ENCODE data around the gene CROCC2.

DNA sequence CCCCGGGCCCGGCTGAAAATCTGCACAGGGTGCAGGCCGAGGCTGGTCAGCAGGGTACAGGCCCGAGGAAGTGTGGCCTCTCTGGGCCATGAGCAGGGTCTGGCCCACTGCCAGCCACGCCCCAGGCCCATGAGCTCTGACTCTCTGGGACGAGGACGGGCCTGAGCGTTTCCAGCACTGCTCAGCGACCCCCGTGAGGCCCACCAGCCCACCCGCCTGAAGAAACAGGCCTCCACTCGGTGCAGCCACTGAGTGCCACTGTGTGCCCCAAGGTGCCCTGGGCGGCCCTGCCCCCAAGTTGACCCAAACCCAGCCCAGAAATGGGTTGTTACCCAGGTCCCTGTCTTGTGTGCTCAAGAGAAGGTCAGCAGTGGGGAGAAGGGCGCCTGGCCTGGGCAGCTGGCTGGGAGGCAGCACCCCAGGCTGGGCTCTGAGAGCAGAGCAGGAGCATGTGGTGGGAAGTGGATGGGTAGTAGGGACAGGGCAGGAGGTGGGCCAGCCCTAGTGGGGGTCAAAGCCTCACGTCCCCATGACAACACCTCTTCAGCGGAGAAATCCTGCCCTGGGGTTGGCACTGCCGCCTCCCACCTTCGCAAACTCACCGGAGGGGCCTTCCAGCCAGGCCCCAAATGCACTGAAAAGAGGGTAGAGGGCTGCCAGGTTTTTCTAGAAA, 90.2 kb downstream of the CROCC2 start:
- TF ChIP-seq, protein P1, sequence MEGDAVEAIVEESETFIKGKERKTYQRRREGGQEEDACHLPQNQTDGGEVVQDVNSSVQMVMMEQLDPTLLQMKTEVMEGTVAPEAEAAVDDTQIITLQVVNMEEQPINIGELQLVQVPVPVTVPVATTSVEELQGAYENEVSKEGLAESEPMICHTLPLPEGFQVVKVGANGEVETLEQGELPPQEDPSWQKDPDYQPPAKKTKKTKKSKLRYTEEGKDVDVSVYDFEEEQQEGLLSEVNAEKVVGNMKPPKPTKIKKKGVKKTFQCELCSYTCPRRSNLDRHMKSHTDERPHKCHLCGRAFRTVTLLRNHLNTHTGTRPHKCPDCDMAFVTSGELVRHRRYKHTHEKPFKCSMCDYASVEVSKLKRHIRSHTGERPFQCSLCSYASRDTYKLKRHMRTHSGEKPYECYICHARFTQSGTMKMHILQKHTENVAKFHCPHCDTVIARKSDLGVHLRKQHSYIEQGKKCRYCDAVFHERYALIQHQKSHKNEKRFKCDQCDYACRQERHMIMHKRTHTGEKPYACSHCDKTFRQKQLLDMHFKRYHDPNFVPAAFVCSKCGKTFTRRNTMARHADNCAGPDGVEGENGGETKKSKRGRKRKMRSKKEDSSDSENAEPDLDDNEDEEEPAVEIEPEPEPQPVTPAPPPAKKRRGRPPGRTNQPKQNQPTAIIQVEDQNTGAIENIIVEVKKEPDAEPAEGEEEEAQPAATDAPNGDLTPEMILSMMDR (IDR thresholded peaks at IDR 0.05; ENCODE audit: insufficient read depth, low read length): no peak
- TF ChIP-seq POLR2AphosphoS5 (IDR thresholded peaks at IDR 0.05; ENCODE audit: low read depth) (no peak), GABPA (IDR thresholded peaks at IDR 0.05; ENCODE audit: low read depth) (no peak)

All from HL-60 (cell line).